NCI-H1417 treated with DMSO at 0.1 percent for 48 hours (cell line): ENCODE results near the gene XKR7.

Experiments
- DNase-seq: peaks from one replicate; lab custom pipeline; 2025; lab: John Stamatoyannopoulos, UW

Gene XKR7

GRCh38 chr20:32040142-32040953 lies 72.4 kb downstream of the XKR7 start:
- DNase-seq, result no peak

- no peak for DNase-seq
Measured at GRCh38 chr20:32045999-32046398, 78.0 kb downstream of the XKR7 start.

GRCh38 chr20:32050324-32050841 lies 82.4 kb downstream of the XKR7 start:
- no peak for DNase-seq

GRCh38 chr20:32050851-32051556 lies 83.1 kb downstream of the XKR7 start:
- DNase-seq, result no peak

GRCh38 chr20:32051720-32052089 lies 83.8 kb downstream of the XKR7 start:
- DNase-seq, result no peak

GRCh38 chr20:32052090-32052777 lies 84.3 kb downstream of the XKR7 start, which contains the start of gene HCK:
Gene HCK (plus strand): TSS chr20:32052242.
- DNase-seq, result no peak

- no peak for DNase-seq
Measured at GRCh38 chr20:32052778-32053362, 84.9 kb downstream of the XKR7 start.
